Measurements from ENCODE around the gene DHPS.
"Not testable (repeated sequence)": the region's sequence is repeated elsewhere in the genome, so short reads cannot be mapped to it uniquely, and the experiment has no call there.

The DHPS gene

DNA sequence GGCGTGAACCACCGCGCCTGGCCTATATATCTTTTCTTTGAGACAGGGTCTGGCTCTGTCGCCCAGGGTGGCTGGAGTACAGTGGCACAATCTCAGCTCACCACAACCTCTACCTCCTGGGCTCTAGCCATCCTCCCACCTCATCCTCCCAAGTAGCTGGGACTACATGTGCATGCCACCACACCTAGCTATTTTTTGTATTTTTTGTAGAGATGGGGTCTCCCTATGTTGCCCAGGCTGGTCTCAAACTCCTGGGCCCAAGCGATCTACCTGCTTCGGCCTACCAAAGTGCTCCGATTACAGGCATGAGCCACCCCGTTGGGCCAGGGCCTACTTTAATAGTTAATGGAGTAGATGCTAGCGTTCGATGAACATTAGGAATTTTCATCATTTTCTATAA lies 38.6 kb upstream of the DHPS start:
- no peak for DNase-seq
- Mint-ChIP-seq H3K27me3 (ENCODE audit: low read depth, poor library complexity) (no peaks in the 10 kb centered on the region), H3K9me3 (no peaks in the 10 kb centered on the region), H3K36me3 (ENCODE audit: low read depth) (peaks cover 36% of the 10 kb centered on the region), H3K4me1 (peaks cover 30% of the 10 kb centered on the region), H3K27ac (peak overlapping the region; percentile 87), H3K4me3 (peak overlapping the region; percentile 78)
- no peak for TF ChIP-seq CTCF (IDR thresholded peaks at IDR 0.05)

- DNase-seq = no peak
- no peak overlapping the region for H3K27ac Mint-ChIP-seq
- H3K27me3 Mint-ChIP-seq (ENCODE audit: low read depth, poor library complexity) = no peaks in the 10 kb centered on the region
- H3K9me3 Mint-ChIP-seq = peaks cover 10% of the 10 kb centered on the region
- no peak overlapping the region for H3K4me3 Mint-ChIP-seq
- H3K36me3 Mint-ChIP-seq (ENCODE audit: low read depth) = peaks cover 72% of the 10 kb centered on the region
- H3K4me1 Mint-ChIP-seq = peaks cover 12% of the 10 kb centered on the region
- TF ChIP-seq CTCF (IDR thresholded peaks at IDR 0.05) = no peak
These were observed 34.2 kb upstream of the DHPS start for GRCh38 chr19:12715929-12716328.

DNA sequence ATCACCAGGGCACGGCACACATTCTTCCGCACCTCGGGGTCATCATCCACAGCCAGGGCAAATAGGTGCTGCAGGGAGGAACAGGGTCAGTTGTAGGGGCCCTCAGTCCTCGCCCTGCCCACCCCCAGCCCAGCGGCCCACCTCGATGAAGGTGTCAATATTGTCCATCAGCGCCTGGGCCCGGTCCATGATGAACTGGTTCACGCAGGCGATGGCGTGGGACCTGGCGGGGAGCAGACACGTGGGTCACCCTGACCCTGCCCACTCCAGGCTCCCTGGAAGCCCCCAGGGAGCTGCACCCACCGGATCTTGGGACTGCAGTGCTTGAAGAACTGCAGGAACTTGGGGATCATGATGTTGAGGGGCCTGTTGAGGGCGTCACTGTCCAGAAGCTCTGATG lies 33.4 kb upstream of the DHPS start:
- no peak for TF ChIP-seq CTCF (IDR thresholded peaks at IDR 0.05)
- no peaks in the 10 kb centered on the region for H3K27me3 Mint-ChIP-seq (ENCODE audit: low read depth, poor library complexity)
- peaks cover 5% of the 10 kb centered on the region for H3K4me1 Mint-ChIP-seq
- no peak overlapping the region for H3K27ac Mint-ChIP-seq
- peaks cover 10% of the 10 kb centered on the region for H3K9me3 Mint-ChIP-seq
- H3K36me3 Mint-ChIP-seq (ENCODE audit: low read depth) = peaks cover 75% of the 10 kb centered on the region
- no peak overlapping the region for H3K4me3 Mint-ChIP-seq
- no peak for DNase-seq

GRCh38 chr19:12713304-12713703 lies 31.6 kb upstream of the DHPS start:
- H3K36me3 Mint-ChIP-seq (ENCODE audit: low read depth) = peaks cover 79% of the 10 kb centered on the region

GRCh38 chr19:12712077-12712476 lies 30.4 kb upstream of the DHPS start:
- peaks cover 10% of the 10 kb centered on the region for H3K9me3 Mint-ChIP-seq
- not testable (repeated sequence) for H3K27me3 Mint-ChIP-seq (ENCODE audit: low read depth, poor library complexity); H3K4me1 Mint-ChIP-seq; H3K4me3 Mint-ChIP-seq; H3K27ac Mint-ChIP-seq; DNase-seq
- peaks cover 82% of the 10 kb centered on the region for H3K36me3 Mint-ChIP-seq (ENCODE audit: low read depth)
- peak; percentile 29 for TF ChIP-seq CTCF (IDR thresholded peaks at IDR 0.05)

More at GRCh38 chr19:12713304-12713703, 31.6 kb upstream of the DHPS start:
- H3K4me3 Mint-ChIP-seq; H3K4me1 Mint-ChIP-seq; H3K27ac Mint-ChIP-seq; DNase-seq; H3K27me3 Mint-ChIP-seq (ENCODE audit: low read depth, poor library complexity): not testable (repeated sequence)
- H3K9me3 Mint-ChIP-seq = peaks cover 10% of the 10 kb centered on the region

- Mint-ChIP-seq H3K9me3 (peaks cover 10% of the 10 kb centered on the region), H3K4me3 (no peak overlapping the region), H3K4me1 (no peaks in the 10 kb centered on the region), H3K27me3 (ENCODE audit: low read depth, poor library complexity) (no peaks in the 10 kb centered on the region), H3K27ac (no peak overlapping the region), H3K36me3 (ENCODE audit: low read depth) (peaks cover 83% of the 10 kb centered on the region)
- no peak for TF ChIP-seq CTCF (IDR thresholded peaks at IDR 0.05)
- DNase-seq = no peak
These were observed 29.5 kb upstream of the DHPS start for GRCh38 chr19:12711187-12711586.

Measured in nephron progenitor cell (in vitro differentiated cells).